ENCODE data around the gene TMPRSS3. TPM values are rescaled to one million over a fixed set of nuclear protein-coding genes. Genes with fewer than 3 reads are reported as not detected.

The TMPRSS3 gene
- polyA plus RNA-seq, 1 experiment, result not detected

GRCh38 chr21:42436914-42437313, 41.1 kb upstream of the TMPRSS3 start:
- CTCF ChIA-PET, result no interaction called here
- POLR2A ChIA-PET, result no interaction called here

DNA sequence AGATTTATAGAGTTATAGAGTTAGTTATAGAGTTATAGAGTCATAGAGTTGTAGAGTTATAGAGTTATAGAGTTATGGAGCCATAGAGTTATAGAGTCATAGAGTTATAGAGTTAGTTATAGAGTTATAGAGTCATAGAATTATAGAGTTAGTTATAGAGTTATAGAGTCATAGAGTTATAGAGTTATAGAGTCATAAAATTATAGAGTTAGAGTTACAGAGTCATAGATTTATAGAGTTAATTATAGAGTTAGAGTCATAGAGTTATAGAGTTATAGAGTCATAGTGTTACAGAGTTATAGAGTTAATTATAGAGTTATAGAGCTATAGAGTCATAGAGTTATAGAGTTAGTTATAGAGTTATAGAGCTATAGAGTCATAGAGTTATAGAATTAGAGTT, 40.0 kb upstream of the TMPRSS3 start:
- TF ChIP-seq CTCF (IDR thresholded peaks at IDR 0.05; ENCODE audit: insufficient read depth, low read depth, low read length), result no peak

More at GRCh38 chr21:42436914-42437313, 41.1 kb upstream of the TMPRSS3 start:
- Histone ChIP-seq H3K36me3 (ENCODE audit: control insufficient read depth, insufficient read depth, low read length) (no peaks in the 10 kb centered on the region), H3K27me3 (ENCODE audit: control insufficient read depth, insufficient read depth, low read length) (no peaks in the 10 kb centered on the region), H3K4me3 (ENCODE audit: low read depth, low read length) (no peak overlapping the region)
- no peak for TF ChIP-seq CTCF (IDR thresholded peaks at IDR 0.05; ENCODE audit: insufficient read depth, low read depth, low read length)
- DNase-seq (ENCODE audit: low read depth), result no peak

DNA sequence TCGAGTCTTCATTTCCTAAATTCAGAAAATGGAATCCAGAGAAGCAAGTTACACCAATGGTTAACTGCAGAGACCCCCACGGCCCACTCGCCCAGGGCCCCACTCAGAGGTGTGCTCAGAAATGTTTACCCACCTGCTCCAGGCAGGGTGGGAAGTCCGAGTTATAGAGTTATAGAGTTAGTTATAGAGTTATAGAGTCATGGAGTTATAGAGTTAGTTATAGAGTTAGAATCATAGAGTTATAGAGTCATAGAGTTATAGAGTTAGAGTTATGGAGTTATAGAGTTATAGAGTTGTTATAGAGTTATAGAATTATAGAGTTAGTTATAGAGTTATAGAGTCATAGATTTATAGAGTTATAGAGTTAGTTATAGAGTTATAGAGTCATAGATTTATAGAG, 39.5 kb upstream of the TMPRSS3 start:
- POLR2A ChIA-PET, result no interaction called here
- Histone ChIP-seq H3K36me3 (ENCODE audit: control insufficient read depth, insufficient read depth, low read length) (no peaks in the 10 kb centered on the region), H3K4me3 (ENCODE audit: low read depth, low read length) (no peak overlapping the region), H3K27me3 (ENCODE audit: control insufficient read depth, insufficient read depth, low read length) (no peaks in the 10 kb centered on the region)
- DNase-seq (ENCODE audit: low read depth), result no peak
- CTCF ChIA-PET, result no interaction called here
- TF ChIP-seq CTCF (IDR thresholded peaks at IDR 0.05; ENCODE audit: insufficient read depth, low read depth, low read length), result no peak

More for the DNA sequence above, 40.0 kb upstream of the TMPRSS3 start:
- DNase-seq (ENCODE audit: low read depth), result no peak
- ChIA-PET POLR2A (no interaction called here), CTCF (no interaction called here)
- Histone ChIP-seq H3K27me3 (ENCODE audit: control insufficient read depth, insufficient read depth, low read length) (no peaks in the 10 kb centered on the region), H3K36me3 (ENCODE audit: control insufficient read depth, insufficient read depth, low read length) (no peaks in the 10 kb centered on the region), H3K4me3 (ENCODE audit: low read depth, low read length) (no peak overlapping the region)

GRCh38 chr21:42434884-42435283, 39.0 kb upstream of the TMPRSS3 start:
- DNase-seq (ENCODE audit: low read depth), result no peak
- POLR2A ChIA-PET, result no interaction called here
- H3K27me3 ChIP-seq (ENCODE audit: control insufficient read depth, insufficient read depth, low read length), result no peaks in the 10 kb centered on the region
- CTCF ChIA-PET, result no interaction called here
- no peaks in the 10 kb centered on the region for H3K36me3 ChIP-seq (ENCODE audit: control insufficient read depth, insufficient read depth, low read length)
- H3K4me3 ChIP-seq (ENCODE audit: low read depth, low read length), result no peak overlapping the region
- TF ChIP-seq CTCF (IDR thresholded peaks at IDR 0.05; ENCODE audit: insufficient read depth, low read depth, low read length), result no peak

GRCh38 chr21:42433946-42434551, 38.2 kb upstream of the TMPRSS3 start:
- CTCF ChIA-PET, result interaction anchor here (1.5 kb wide), 1 partner anchor 11 kb away, joined by 4 read pairs; no protein-coding TSS in a partner anchor
- POLR2A ChIA-PET, result no interaction called here
- no peak overlapping the region for H3K4me3 ChIP-seq (ENCODE audit: low read depth, low read length)
- no peak for TF ChIP-seq CTCF (IDR thresholded peaks at IDR 0.05; ENCODE audit: insufficient read depth, low read depth, low read length)
- H3K36me3 ChIP-seq (ENCODE audit: control insufficient read depth, insufficient read depth, low read length), result no peaks in the 10 kb centered on the region
- no peak for DNase-seq (ENCODE audit: low read depth)
- no peaks in the 10 kb centered on the region for H3K27me3 ChIP-seq (ENCODE audit: control insufficient read depth, insufficient read depth, low read length)

Data from BJ (cell line).